PC-3 (cell line): ENCODE data around the gene PHAF1.

Experiments used
- CTCF ChIP-seq: fragments of 300-600 bp; sonication (generic); conservative IDR thresholded peaks from 2 replicates; pipeline ENCODE4 v1.5.1; 2017; ENCODE audit warnings: antibody characterized with exemption, low read depth, mild to moderate bottlenecking, low read length
- EZH2 ChIP-seq: fragments of 300-600 bp; sonication (generic); IDR thresholded peaks from one replicate; pipeline ENCODE4 v1.6.1; 2017; ENCODE audit warnings: antibody characterized with exemption, mild to moderate bottlenecking, low read length; ENCODE audit not compliant: unreplicated experiment
- EZH2phosphoT487 ChIP-seq: fragments of 300-600 bp; sonication (generic); IDR thresholded peaks from 2 replicates; pipeline ENCODE4 v1.6.1; 2018; ENCODE audit warnings: mild to moderate bottlenecking, antibody characterized with exemption, low read length, borderline replicate concordance

GRCh38 chr16:67166110-67166547 is 56.4 kb downstream of the PHAF1 start:
- TF ChIP-seq CTCF (no peak), EZH2 (no peak), EZH2phosphoT487 (no peak)
